Peyer's patch (tissue), 4 donors: Measurements from ENCODE around the gene ELP5. TPM values are rescaled to one million over a fixed set of nuclear protein-coding genes. Genes with fewer than 3 reads are reported as not detected.

Experiments used
- DNase-seq, 3 donors: peaks; one replicate each; pipeline ENCODE4 v3.0.0-alpha.2; 2017 to 2019
- H3K27ac ChIP-seq, 4 donors: fragments of 200-600 bp; sonication (generic); one replicate each; pipeline ENCODE4 v1.5.1; 2016 to 2019
- H3K27me3 ChIP-seq, 2 donors: fragments of 200-600 bp; sonication (generic); one replicate each; pipeline ENCODE4 v1.5.1; 2019
- H3K36me3 ChIP-seq, 3 donors: fragments of 200-600 bp; sonication (generic); one replicate each; pipeline ENCODE4 v1.5.1; 2016 to 2019
- H3K4me1 ChIP-seq, 4 donors: fragments of 200-600 bp; sonication (generic); one replicate each; pipeline ENCODE4 v1.5.1; 2016 to 2019
- H3K4me3 ChIP-seq, 4 donors: fragments of 200-600 bp; sonication (generic); 1 replicate in 3 of 4; 2 replicates in 1 of 4; pipeline ENCODE4 v1.5.1; 2016 to 2019; ENCODE audit warnings: mild to moderate bottlenecking in 1 of 4
- H3K9me3 ChIP-seq, 4 donors: fragments of 200-600 bp; sonication (generic); one replicate each; pipeline ENCODE4 v1.5.1; 2016 to 2019; ENCODE audit warnings: mild to moderate bottlenecking in 1 of 4
- POLR2A ChIP-seq, 2 donors: fragments of 450-650 bp; IDR thresholded peaks; one replicate each; pipeline ENCODE4 v1.5.1; 2017; ENCODE audit warnings: antibody characterized with exemption in 2 of 2, mild to moderate bottlenecking in 2 of 2, moderate library complexity in 2 of 2
- total RNA-seq, 4 donors: library from RNA; depleted of rRNA; stranded (reverse); fragments of >200 nt; gene quantifications; one replicate each; pipeline ENCODE4 v1.1.0, GENCODE V29; 2016
- TF ChIP-seq, protein P1 (sequence below), 6 experiments: fragments of 450-650 bp in 4 of 6; fragments of 200-600 bp in 2 of 6; sonication (generic) in 1 of 6; IDR thresholded peaks; one replicate each; pipeline ENCODE4 v1.5.1; 2017 to 2019; ENCODE audit warnings: antibody characterized with exemption in 6 of 6, mild to moderate bottlenecking in 3 of 6, moderate library complexity in 1 of 6

Gene ELP5
- total RNA-seq, 4 donors from 2014 or later = 15.1 to 75.1 (median 29.0) TPM

DNA sequence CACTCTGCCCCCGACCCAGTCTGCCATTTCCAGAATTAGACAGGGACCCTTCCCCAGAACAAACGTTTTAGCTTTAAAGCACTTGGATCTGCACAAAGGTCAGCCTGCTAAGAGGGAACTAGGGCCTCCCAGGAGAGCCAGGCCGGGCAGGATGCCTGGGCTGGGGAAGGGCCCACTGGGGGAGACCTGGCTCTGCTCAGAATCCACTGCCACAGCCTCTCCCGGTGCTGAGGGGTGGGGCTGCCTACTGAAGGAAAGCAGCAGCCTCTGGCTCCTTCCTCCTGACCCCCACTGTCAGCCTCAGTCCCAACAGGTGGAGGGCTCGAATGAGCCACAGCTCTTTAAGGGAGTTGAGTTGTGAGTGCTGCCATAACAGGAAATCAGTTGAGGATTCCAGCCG is 40.7 kb downstream of the ELP5 start:
- Histone ChIP-seq H3K4me1 (peaks cover 0 to 48% (median 17%) of the 10 kb centered on the region in 4 donors), H3K9me3 (peaks cover 0 to 3% (median 0%) of the 10 kb centered on the region in 4 donors), H3K4me3 (no peak overlapping the region), H3K27ac (peak overlapping the region in 1 of 4 donors; percentile 86), H3K27me3 (no peaks in the 10 kb centered on the region), H3K36me3 (no peaks in the 10 kb centered on the region)
- no peak for DNase-seq
- TF ChIP-seq, protein P1, sequence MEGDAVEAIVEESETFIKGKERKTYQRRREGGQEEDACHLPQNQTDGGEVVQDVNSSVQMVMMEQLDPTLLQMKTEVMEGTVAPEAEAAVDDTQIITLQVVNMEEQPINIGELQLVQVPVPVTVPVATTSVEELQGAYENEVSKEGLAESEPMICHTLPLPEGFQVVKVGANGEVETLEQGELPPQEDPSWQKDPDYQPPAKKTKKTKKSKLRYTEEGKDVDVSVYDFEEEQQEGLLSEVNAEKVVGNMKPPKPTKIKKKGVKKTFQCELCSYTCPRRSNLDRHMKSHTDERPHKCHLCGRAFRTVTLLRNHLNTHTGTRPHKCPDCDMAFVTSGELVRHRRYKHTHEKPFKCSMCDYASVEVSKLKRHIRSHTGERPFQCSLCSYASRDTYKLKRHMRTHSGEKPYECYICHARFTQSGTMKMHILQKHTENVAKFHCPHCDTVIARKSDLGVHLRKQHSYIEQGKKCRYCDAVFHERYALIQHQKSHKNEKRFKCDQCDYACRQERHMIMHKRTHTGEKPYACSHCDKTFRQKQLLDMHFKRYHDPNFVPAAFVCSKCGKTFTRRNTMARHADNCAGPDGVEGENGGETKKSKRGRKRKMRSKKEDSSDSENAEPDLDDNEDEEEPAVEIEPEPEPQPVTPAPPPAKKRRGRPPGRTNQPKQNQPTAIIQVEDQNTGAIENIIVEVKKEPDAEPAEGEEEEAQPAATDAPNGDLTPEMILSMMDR (IDR thresholded peaks at IDR 0.05) = no peak
- TF ChIP-seq POLR2A (IDR thresholded peaks at IDR 0.05) = no peak

DNA sequence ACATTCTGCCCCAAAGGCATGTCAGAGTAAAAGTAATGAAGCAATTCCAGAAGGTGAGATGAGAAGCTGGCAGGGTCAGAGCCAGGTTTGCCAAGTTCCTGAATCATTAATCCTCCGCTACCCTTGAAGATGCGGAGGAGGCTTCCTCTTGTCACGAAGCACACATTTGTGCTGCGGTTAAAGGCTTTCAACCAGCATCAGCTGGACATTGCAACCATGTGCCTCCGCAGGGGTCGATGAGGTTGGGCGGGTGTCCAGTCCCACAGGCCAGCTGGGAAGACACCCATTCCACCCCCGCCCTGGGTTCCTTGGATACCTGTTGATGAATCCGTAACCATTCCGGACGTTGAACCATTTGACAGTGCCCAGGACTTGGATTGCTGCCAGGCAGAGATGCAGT is 41.1 kb downstream of the ELP5 start:
- peaks cover 0 to 3% (median 0%) of the 10 kb centered on the region in 4 donors for H3K9me3 ChIP-seq
- H3K27ac ChIP-seq = peak overlapping the region in 2 of 4 donors; percentile 86 to 92
- H3K27me3 ChIP-seq = no peaks in the 10 kb centered on the region
- TF ChIP-seq, protein P1 (IDR thresholded peaks at IDR 0.05) = no peak
- TF ChIP-seq POLR2A (IDR thresholded peaks at IDR 0.05) = no peak
- no peak for DNase-seq
- no peak overlapping the region for H3K4me3 ChIP-seq
- no peaks in the 10 kb centered on the region for H3K36me3 ChIP-seq
- H3K4me1 ChIP-seq = peaks cover 0 to 48% (median 17%) of the 10 kb centered on the region in 4 donors

DNA sequence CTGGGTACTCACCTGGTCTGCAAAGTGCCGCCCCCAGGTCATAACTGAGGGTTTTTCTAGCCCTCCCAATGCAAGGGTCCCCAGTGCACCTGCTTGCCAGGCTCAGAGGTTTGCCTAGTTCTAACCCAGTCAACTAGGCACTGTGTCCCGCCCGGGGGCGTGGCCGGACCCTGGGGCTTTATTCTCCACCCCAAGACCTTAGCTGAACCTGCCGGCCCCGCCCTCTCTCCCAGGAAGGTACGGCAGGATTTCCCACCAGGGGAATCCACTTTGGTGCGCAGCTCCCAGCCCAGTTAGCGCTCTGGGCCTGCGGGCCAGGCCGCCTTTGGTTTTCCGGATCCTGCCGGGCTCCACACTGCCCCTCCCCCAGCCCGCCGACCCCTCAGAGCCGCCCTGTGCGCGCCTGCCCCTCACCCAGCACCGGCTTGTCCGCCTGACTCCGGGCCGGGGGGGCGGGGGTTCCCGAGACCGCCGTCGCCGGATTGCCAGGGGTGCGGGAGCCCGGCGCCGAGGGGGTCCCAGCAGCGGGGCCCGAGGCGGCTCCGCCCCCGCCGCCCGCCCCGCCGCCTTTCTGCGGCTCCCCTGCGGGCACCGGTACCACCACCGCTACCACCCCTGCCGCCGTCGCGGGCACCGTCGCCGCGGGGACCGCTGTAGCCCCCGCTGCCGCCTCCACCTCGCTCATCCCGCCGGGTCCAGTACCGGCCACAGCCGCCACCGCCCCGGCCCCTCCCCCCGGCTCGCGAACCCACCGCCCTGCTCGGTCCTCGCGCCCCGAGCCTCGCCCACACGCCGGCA is 42.0 kb downstream of the ELP5 start:
- H3K27ac ChIP-seq = peak overlapping the region; percentile 10 to 92 (median 71)
- peak overlapping the region; percentile 17 to 54 (median 48) for H3K4me3 ChIP-seq
- H3K9me3 ChIP-seq = peaks cover 0 to 3% (median 0%) of the 10 kb centered on the region in 4 donors
- TF ChIP-seq, protein P1 (IDR thresholded peaks at IDR 0.05) = no peak
- peak in 1 of 2 donors; percentile 20 for TF ChIP-seq POLR2A (IDR thresholded peaks at IDR 0.05)
- no peaks in the 10 kb centered on the region for H3K27me3 ChIP-seq
- DNase-seq = peak in 2 of 3 donors; percentile 89 to 93
- H3K4me1 ChIP-seq = peaks cover 0 to 48% (median 17%) of the 10 kb centered on the region in 4 donors
- no peaks in the 10 kb centered on the region for H3K36me3 ChIP-seq

DNA sequence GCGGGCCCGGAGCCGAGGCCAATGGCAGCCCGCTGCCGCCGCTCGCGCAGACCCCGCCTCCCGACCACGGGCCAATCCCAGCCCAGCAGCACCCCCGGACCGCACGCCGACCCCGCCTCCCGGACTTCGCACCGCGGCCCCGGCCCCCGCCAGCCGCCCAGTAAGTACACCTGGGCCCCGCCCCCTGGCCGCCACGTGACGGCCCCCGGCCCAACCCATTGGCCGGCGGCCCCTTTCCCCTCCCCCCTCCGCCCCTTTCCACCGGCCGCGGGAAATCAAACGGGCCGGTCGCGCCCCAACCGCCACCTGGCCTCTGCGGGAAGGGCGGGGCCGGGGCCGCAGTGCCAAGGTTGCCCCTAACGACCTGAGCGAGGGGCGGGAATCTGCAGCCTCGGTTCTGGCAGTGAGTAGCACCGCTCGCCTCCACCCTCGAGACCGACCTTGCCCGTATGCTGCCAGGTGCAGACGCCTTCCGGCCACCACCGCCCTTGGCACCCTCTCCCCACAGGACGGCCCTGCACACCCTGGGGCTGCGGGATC is 42.7 kb downstream of the ELP5 start, which contains the start of gene YBX2:
YBX2 (minus strand) TSS at position 26 of the 540 bp plus-strand sequence. CDS start 139 bp downstream, outside the sequence.
- H3K4me1 ChIP-seq = peaks cover 0 to 48% (median 17%) of the 10 kb centered on the region in 4 donors
- H3K27me3 ChIP-seq = no peaks in the 10 kb centered on the region
- peaks cover 0 to 3% (median 0%) of the 10 kb centered on the region in 4 donors for H3K9me3 ChIP-seq
- H3K4me3 ChIP-seq = peak within 1 kb of the TSS; percentile 17 to 54 (median 48)
- H3K36me3 ChIP-seq = no peaks in the 10 kb centered on the region
- H3K27ac ChIP-seq = peak within 1 kb of the TSS; percentile 10 to 92 (median 71)
- peak; percentile 72 to 98 (median 94) for DNase-seq
- TF ChIP-seq, protein P1 (IDR thresholded peaks at IDR 0.05) = peak in 3 of 6 experiments; percentile 19 to 34 (median 32)
- peak; percentile 38 to 45 for TF ChIP-seq POLR2A (IDR thresholded peaks at IDR 0.05)

DNA sequence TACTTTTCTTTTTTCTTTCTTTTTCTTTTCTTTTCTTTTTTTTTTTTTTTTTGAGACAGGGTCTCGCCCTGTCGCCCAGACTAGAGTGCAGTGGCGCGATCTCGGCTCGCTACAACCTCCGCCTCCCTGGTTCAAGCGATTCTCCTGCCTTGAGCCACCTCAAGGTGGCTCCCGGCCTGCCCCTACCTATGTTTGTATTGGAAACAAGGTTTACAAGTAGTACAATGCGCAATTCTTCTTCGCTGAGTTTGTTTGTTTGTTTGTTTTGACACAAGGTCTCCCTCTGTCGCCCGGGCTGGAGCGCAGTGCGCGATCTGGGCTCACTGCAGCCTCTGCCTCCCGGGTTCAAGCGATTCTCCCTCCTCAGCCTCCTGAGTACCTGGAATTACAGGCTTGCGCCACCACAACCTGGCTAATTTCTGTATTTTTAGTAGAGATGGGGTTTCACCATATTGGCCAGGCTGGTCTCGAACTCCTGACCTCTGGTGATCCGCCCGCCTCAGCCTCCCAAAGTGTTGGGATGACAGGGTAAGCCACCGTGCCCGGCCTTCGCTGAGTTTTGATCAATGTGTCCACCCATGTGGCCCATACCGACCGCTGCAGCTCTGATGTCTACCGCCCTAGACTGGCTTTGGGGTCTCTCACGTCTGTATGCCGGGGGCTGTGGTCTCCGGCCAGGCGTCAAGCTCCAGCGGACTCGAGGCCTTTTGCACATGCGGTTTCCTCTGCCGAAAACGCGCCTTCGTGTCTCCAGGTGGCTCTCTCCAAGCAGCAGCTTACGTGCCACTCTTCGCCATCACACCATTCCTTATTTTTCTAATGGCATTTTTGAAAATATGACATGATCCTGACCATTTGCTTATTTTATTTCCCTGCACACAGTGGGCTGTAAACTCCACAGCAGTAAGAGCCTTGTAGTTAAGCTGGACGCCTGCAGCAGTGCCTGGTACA is 43.5 kb downstream of the ELP5 start:
- Histone ChIP-seq H3K4me1 (peaks cover 0 to 48% (median 17%) of the 10 kb centered on the region in 4 donors), H3K27me3 (no peaks in the 10 kb centered on the region), H3K36me3 (no peaks in the 10 kb centered on the region), H3K4me3 (peak overlapping the region in 3 of 4 donors; percentile 46 to 54 (median 51)), H3K9me3 (peaks cover 0 to 3% (median 0%) of the 10 kb centered on the region in 4 donors), H3K27ac (peak overlapping the region; percentile 10 to 92 (median 64))
- TF ChIP-seq, protein P1 (IDR thresholded peaks at IDR 0.05) = no peak
- TF ChIP-seq POLR2A (IDR thresholded peaks at IDR 0.05) = no peak
- no peak for DNase-seq
